Prostate gland (tissue), 2 donors: ENCODE measurements around the gene HACD2. TPM values are rescaled to one million over a fixed set of nuclear protein-coding genes. Genes with fewer than 3 reads are reported as not detected.
A peak's percentile ranks its signal among the peaks of the same experiment; 100 is the strongest.

Source experiments
- DNase-seq: peaks from one replicate; pipeline ENCODE4 v3.0.0-alpha.2; 2019; ENCODE audit warnings: low spot score
- H3K27ac ChIP-seq, 2 donors: fragments of 200-600 bp; sonication (generic); 2 replicates each; pipeline ENCODE4 v1.5.1; 2017 to 2019
- H3K27me3 ChIP-seq: fragments of 200-600 bp; sonication (generic); replicated peaks from 2 replicates; pipeline ENCODE4 v1.5.1; 2019; ENCODE audit not compliant: insufficient read depth
- H3K36me3 ChIP-seq, 2 donors: fragments of 200-600 bp; sonication (generic); 1 replicate in 1 of 2; 2 replicates in 1 of 2; pipeline versions ENCODE4 v1.5.1 to v1.8.1; 2017 to 2019
- H3K4me1 ChIP-seq: fragments of 200-600 bp; sonication (generic); replicated peaks from 2 replicates; pipeline ENCODE4 v1.5.1; 2019
- H3K4me3 ChIP-seq, 2 donors: fragments of 200-600 bp; sonication (generic); 2 replicates each; pipeline ENCODE4 v1.5.1; 2017 to 2019
- H3K9me3 ChIP-seq: fragments of 200-600 bp; sonication (generic); 2 replicates; pipeline ENCODE4 v1.5.1; 2017
- POLR2A ChIP-seq: fragments of 450-650 bp; IDR thresholded peaks from one replicate; pipeline ENCODE4 v1.6.1; 2016; ENCODE audit warnings: antibody characterized with exemption, mild to moderate bottlenecking
- POLR2AphosphoS5 ChIP-seq: sonication (generic); formaldehyde crosslinking; IDR thresholded peaks from one replicate; pipeline ENCODE4 v1.6.1; 2017; ENCODE audit warnings: antibody characterized with exemption
- WGBS: methylation state at CpG from one replicate; pipeline ENCODE4 v1.1.5; 2018; 5-methylcytosine and 5-hydroxymethylcytosine counted together
- intact Hi-C: fragments of 100-400 bp; cut with DNase I; formaldehyde crosslinking; loops from one replicate; pipeline ENCODE4 v1.14.2; 2022
- total RNA-seq, 2 donors: library from RNA; depleted of rRNA; stranded (reverse); fragments of >200 nt; gene quantifications; one replicate each; pipeline ENCODE4 v1.1.0, GENCODE V29; 2016
- TF ChIP-seq, protein P1 (sequence below), 4 experiments: fragments of 200-600 bp in 2 of 4; fragments of 450-650 bp in 2 of 4; sonication (generic) in 2 of 4; IDR thresholded peaks; 1 replicate in 3 of 4; 2 replicates in 1 of 4; pipeline ENCODE4 v1.5.1; 2016 to 2019; ENCODE audit warnings: antibody characterized with exemption in 4 of 4, mild to moderate bottlenecking in 2 of 4, moderate library complexity in 2 of 4

The HACD2 gene
- total RNA-seq, 2 donors from 2014 or later = 36.5 to 65.6 TPM

DNA sequence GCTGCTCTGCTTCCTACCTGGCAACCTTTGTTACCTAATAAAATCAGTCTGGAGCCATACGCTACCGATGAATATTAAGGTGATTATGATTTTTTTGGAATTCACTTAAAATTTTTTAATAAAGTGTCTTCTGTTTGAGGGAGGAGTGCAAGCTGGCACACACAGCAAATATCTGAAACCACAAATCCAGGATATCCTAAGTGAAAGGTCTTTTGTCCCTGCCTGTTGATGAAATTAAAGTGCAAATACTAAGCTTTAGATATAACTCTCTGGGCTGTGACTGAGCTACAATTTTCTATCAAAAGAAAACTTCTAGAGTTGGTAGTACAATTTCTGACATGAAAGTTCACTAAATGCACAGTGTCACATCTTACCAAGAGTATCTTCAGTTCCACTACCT is 23.7 kb downstream of the HACD2 start:
- Histone ChIP-seq H3K36me3 (no peaks in the 10 kb centered on the region), H3K9me3 (no peaks in the 10 kb centered on the region), H3K4me3 (no peak overlapping the region), H3K4me1 (no peaks in the 10 kb centered on the region), H3K27ac (no peak overlapping the region), H3K27me3 (no peaks in the 10 kb centered on the region)
- WGBS = 83% methylated on average over 2 of the region's 2 CpGs
- DNase-seq = no peak
- intact Hi-C loops = no loop called here
- TF ChIP-seq POLR2A = no peak
- no peak for TF ChIP-seq POLR2AphosphoS5
- TF ChIP-seq, protein P1, sequence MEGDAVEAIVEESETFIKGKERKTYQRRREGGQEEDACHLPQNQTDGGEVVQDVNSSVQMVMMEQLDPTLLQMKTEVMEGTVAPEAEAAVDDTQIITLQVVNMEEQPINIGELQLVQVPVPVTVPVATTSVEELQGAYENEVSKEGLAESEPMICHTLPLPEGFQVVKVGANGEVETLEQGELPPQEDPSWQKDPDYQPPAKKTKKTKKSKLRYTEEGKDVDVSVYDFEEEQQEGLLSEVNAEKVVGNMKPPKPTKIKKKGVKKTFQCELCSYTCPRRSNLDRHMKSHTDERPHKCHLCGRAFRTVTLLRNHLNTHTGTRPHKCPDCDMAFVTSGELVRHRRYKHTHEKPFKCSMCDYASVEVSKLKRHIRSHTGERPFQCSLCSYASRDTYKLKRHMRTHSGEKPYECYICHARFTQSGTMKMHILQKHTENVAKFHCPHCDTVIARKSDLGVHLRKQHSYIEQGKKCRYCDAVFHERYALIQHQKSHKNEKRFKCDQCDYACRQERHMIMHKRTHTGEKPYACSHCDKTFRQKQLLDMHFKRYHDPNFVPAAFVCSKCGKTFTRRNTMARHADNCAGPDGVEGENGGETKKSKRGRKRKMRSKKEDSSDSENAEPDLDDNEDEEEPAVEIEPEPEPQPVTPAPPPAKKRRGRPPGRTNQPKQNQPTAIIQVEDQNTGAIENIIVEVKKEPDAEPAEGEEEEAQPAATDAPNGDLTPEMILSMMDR (IDR thresholded peaks at IDR 0.05) = no peak

DNA sequence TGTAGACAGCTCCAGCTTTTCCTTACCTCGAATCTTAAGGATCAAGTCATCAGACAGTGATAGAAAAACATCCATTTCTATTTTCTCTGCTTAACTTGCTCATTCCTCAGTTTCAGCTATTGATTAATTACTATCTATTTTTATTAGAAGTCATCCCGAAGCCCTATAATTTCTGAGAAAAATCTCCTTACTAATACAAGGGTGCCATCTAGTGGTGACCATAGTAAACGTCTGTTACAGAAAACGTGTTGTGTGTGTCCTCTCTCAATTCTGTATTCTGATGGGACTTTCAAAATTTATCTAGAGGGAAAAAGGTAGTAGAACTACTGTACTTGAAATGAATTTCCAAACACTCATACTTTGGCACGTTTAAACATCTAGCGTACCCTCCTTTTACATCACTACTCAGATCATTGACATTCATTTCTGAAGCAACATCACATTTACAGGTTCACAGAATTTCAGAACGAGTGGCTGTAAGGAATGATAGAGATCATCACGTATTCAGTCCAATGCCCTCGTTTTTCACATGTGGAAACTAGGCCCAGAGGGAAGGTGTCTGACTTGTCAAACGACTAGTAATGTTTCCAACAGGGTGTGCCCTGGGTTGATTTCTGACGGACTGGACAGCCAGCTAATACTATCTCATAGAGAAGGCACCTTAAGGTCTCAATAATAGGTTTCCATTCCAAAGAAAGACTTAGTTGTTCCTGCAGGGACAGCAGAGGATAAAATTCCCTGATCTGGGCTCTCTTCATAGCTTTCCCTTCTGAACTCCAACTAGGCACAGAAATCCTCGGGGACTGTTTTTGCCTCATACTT is 25.6 kb downstream of the HACD2 start:
- H3K9me3 ChIP-seq = no peaks in the 10 kb centered on the region
- H3K27ac ChIP-seq = no peak overlapping the region
- TF ChIP-seq, protein P1 (IDR thresholded peaks at IDR 0.05) = peak; percentile 25 to 78 (median 74)
- no peak for TF ChIP-seq POLR2AphosphoS5
- TF ChIP-seq POLR2A = no peak
- no peaks in the 10 kb centered on the region for H3K27me3 ChIP-seq
- no peak overlapping the region for H3K4me3 ChIP-seq
- peak; percentile 34 for DNase-seq
- no peaks in the 10 kb centered on the region for H3K36me3 ChIP-seq
- no peaks in the 10 kb centered on the region for H3K4me1 ChIP-seq
- 30% methylated on average over 12 of the region's 12 CpGs for WGBS
- intact Hi-C loops = loop anchor here (5.0 to 10.0 kb wide), 2 partner anchors 232 to 614 kb away; no protein-coding TSS in a partner anchor

DNA sequence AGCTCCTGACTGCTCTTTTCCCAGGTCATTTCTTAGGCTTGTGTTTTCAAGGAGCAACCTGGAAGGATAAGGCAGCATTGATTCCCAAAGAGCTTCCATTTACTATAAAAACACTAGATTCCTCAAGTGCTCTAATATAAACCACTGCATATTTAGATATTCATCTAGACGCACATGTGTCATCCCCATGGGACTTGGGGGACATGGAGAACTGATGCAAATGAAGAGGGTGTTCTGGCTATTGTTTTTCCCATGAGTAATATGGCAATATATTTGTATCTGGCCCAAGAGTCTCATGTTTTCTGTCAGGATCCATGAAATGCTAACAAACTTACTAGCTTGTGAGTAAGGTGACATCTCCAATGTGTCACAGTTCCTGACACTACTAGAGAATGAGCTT is 31.3 kb downstream of the HACD2 start:
- intact Hi-C loops = loop anchor here (5.0 to 10.0 kb wide), 2 partner anchors 66 to 609 kb away; no protein-coding TSS in a partner anchor
- TF ChIP-seq, protein P1 (IDR thresholded peaks at IDR 0.05) = no peak
- TF ChIP-seq POLR2A (no peak), POLR2AphosphoS5 (no peak)
- 97% methylated on average over 1 of the region's 1 CpG for WGBS
- H3K4me1 ChIP-seq = no peaks in the 10 kb centered on the region
- no peak overlapping the region for H3K27ac ChIP-seq
- H3K36me3 ChIP-seq = no peaks in the 10 kb centered on the region
- no peaks in the 10 kb centered on the region for H3K27me3 ChIP-seq
- H3K9me3 ChIP-seq = no peaks in the 10 kb centered on the region
- no peak for DNase-seq
- H3K4me3 ChIP-seq = no peak overlapping the region

DNA sequence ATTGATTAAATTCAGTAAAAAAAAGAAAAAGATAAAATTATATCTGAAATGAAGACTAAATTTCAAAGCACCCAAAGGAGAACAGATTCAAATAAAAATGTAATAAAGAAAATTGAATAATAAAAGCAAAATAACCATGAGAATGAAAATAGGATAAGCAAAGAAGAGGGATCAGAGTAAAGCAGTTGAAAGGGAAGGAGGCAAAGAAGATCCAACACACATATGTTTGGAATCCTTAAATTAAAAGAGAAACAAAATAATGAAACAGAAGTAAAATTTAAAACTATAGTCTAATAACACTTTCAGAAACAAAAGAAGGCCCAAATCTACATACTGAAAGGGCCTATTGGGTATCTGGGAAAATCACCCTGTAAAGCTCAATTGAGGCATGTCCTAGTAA is 32.1 kb downstream of the HACD2 start:
- no peaks in the 10 kb centered on the region for H3K9me3 ChIP-seq
- no peaks in the 10 kb centered on the region for H3K36me3 ChIP-seq
- H3K4me3 ChIP-seq = no peak overlapping the region
- intact Hi-C loops = loop anchor here (5.0 to 10.0 kb wide), 2 partner anchors 65 to 608 kb away; no protein-coding TSS in a partner anchor
- no peaks in the 10 kb centered on the region for H3K4me1 ChIP-seq
- no peak for DNase-seq
- H3K27ac ChIP-seq = no peak overlapping the region
- no peak for TF ChIP-seq POLR2A
- TF ChIP-seq POLR2AphosphoS5 = no peak
- TF ChIP-seq, protein P1 (IDR thresholded peaks at IDR 0.05) = no peak
- H3K27me3 ChIP-seq = no peaks in the 10 kb centered on the region
